ENCODE data around the gene HIPK2. TPM values are rescaled to one million over a fixed set of nuclear protein-coding genes. Genes with fewer than 3 reads are reported as not detected.

HIPK2 gene
- total RNA-seq, 1 experiment from 2014 or later: 30.7 TPM

GRCh38 chr7:139643951-139644585 lies 133.7 kb downstream of the HIPK2 start:
- intact Hi-C loops (cut with micrococcal nuclease; ENCODE audit: unreplicated experiment): no loop called here
- H3K27ac ChIP-seq (ENCODE audit: low read depth, low read length, poor library complexity, severe bottlenecking): no peak overlapping the region
- CTCF ChIA-PET: no interaction called here
- H3K27me3 ChIP-seq (replicated peaks; ENCODE audit: insufficient read depth, low read depth, low read length, poor library complexity): no peaks in the 10 kb centered on the region
- no peaks in the 10 kb centered on the region for H3K4me1 ChIP-seq (ENCODE audit: insufficient read depth, low read length, poor library complexity, severe bottlenecking)
- H3K4me3 ChIP-seq (ENCODE audit: low read depth, low read length, poor library complexity, severe bottlenecking): no peak overlapping the region
- no TSS peak for BruUV-seq (replicated peaks)
- H3K9me3 ChIP-seq (ENCODE audit: low read depth, low read length, poor library complexity, severe bottlenecking): no peaks in the 10 kb centered on the region
- no peak for TF ChIP-seq EZH2 (IDR thresholded peaks at IDR 0.05; ENCODE audit: borderline replicate concordance, low read depth, low read length, poor library complexity, severe bottlenecking)
- TF ChIP-seq, protein P1, sequence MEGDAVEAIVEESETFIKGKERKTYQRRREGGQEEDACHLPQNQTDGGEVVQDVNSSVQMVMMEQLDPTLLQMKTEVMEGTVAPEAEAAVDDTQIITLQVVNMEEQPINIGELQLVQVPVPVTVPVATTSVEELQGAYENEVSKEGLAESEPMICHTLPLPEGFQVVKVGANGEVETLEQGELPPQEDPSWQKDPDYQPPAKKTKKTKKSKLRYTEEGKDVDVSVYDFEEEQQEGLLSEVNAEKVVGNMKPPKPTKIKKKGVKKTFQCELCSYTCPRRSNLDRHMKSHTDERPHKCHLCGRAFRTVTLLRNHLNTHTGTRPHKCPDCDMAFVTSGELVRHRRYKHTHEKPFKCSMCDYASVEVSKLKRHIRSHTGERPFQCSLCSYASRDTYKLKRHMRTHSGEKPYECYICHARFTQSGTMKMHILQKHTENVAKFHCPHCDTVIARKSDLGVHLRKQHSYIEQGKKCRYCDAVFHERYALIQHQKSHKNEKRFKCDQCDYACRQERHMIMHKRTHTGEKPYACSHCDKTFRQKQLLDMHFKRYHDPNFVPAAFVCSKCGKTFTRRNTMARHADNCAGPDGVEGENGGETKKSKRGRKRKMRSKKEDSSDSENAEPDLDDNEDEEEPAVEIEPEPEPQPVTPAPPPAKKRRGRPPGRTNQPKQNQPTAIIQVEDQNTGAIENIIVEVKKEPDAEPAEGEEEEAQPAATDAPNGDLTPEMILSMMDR (conservative IDR thresholded peaks at IDR 0.05; ENCODE audit: low read depth, low read length): no peak
- H3K36me3 ChIP-seq (ENCODE audit: insufficient read depth, low read length, poor library complexity, severe bottlenecking): no peaks in the 10 kb centered on the region
- POLR2A ChIA-PET (ENCODE audit: low non-redundant PET): no interaction called here
- DNase-seq (ENCODE audit: low spot score): no peak

DNA sequence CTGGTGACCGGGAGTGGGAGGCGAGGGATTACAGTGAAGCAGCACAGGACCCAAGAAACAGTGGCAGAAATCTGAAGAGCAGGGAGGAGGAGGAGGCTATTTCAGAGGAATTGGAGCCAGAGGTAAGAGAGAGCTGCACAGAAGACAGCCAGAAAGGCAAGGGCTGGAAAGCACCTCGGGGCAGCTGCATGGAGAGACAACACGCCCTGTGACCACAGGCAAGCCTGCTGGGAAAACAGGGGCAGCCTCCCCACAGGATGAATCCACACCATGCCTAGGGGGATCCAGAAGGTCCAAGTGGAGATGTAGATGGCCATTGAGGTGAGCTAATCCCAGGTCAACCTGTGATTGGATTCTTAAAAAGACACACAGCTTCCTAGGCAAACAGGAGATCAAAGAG lies 135.5 kb downstream of the HIPK2 start:
- CTCF ChIA-PET: no interaction called here
- TF ChIP-seq, protein P1 (conservative IDR thresholded peaks at IDR 0.05; ENCODE audit: low read depth, low read length): no peak
- no peak for TF ChIP-seq EZH2 (IDR thresholded peaks at IDR 0.05; ENCODE audit: borderline replicate concordance, low read depth, low read length, poor library complexity, severe bottlenecking)
- Histone ChIP-seq H3K27ac (ENCODE audit: low read depth, low read length, poor library complexity, severe bottlenecking) (no peak overlapping the region), H3K36me3 (ENCODE audit: insufficient read depth, low read length, poor library complexity, severe bottlenecking) (no peaks in the 10 kb centered on the region), H3K4me1 (ENCODE audit: insufficient read depth, low read length, poor library complexity, severe bottlenecking) (no peaks in the 10 kb centered on the region), H3K9me3 (ENCODE audit: low read depth, low read length, poor library complexity, severe bottlenecking) (no peaks in the 10 kb centered on the region), H3K4me3 (ENCODE audit: low read depth, low read length, poor library complexity, severe bottlenecking) (no peak overlapping the region), H3K27me3 (replicated peaks; ENCODE audit: insufficient read depth, low read depth, low read length, poor library complexity) (no peaks in the 10 kb centered on the region)
- DNase-seq (ENCODE audit: low spot score): no peak
- intact Hi-C loops (cut with micrococcal nuclease; ENCODE audit: unreplicated experiment): no loop called here
- BruUV-seq (replicated peaks): no TSS peak
- POLR2A ChIA-PET (ENCODE audit: low non-redundant PET): no interaction called here

- ChIA-PET CTCF (no interaction called here), POLR2A (ENCODE audit: low non-redundant PET) (no interaction called here)
- intact Hi-C loops (cut with micrococcal nuclease; ENCODE audit: unreplicated experiment): no loop called here
- H3K4me3 ChIP-seq (ENCODE audit: low read depth, low read length, poor library complexity, severe bottlenecking): no peak overlapping the region
- no peak for TF ChIP-seq EZH2 (IDR thresholded peaks at IDR 0.05; ENCODE audit: borderline replicate concordance, low read depth, low read length, poor library complexity, severe bottlenecking)
- TF ChIP-seq, protein P1 (conservative IDR thresholded peaks at IDR 0.05; ENCODE audit: low read depth, low read length): no peak
- no peak for DNase-seq (ENCODE audit: low spot score)
- no TSS peak for BruUV-seq (replicated peaks)
- H3K4me1 ChIP-seq (ENCODE audit: insufficient read depth, low read length, poor library complexity, severe bottlenecking): no peaks in the 10 kb centered on the region
- H3K36me3 ChIP-seq (ENCODE audit: insufficient read depth, low read length, poor library complexity, severe bottlenecking): no peaks in the 10 kb centered on the region
- no peak overlapping the region for H3K27ac ChIP-seq (ENCODE audit: low read depth, low read length, poor library complexity, severe bottlenecking)
- H3K9me3 ChIP-seq (ENCODE audit: low read depth, low read length, poor library complexity, severe bottlenecking): no peaks in the 10 kb centered on the region
- H3K27me3 ChIP-seq (replicated peaks; ENCODE audit: insufficient read depth, low read depth, low read length, poor library complexity): no peaks in the 10 kb centered on the region
Measured at GRCh38 chr7:139641337-139641992, 136.3 kb downstream of the HIPK2 start.
